ENCODE results near the gene TIRAP. TPM values are rescaled to one million over a fixed set of nuclear protein-coding genes. Genes with fewer than 3 reads are reported as not detected.

Gene TIRAP
- total RNA-seq, 1 donor from 2014 or later = 10.4 TPM

DNA sequence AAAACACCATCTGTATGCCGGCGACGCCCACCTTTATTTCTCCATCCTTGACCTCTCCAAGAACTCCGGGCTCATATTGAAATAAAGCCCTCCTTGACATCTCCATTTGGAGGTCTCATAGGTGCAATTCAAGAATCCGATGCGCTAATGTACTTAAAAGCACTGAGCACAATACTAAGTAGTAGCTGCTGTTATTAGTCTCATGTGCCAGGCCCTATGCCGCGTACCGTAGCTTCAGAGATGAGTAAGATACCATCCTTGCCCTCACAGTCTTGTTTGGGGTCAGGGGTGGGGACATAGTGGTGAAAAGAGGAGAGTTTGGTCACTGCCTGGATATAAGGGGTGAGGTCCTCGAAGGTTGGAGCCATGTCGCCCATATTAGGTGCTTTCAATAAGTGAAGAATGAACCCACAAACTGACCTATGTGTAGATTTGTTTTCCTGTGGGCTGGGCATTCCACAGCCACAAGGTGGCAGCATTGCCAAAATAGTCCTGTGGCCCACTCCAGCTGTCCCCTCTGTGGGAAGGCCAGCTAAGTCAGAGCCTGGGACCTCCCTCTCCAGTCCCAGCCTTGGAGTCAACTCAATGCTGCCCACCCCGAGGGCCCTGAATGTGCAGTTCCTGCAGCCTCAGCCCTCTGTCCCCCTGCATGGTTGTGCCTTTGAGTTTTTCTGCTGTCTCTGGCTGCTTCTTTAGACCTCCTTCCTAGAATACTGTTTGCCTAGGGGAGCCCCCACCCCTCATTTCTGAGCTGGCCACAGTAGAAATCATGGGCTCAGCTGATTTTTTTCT lies 27.5 kb downstream of the TIRAP start:
- Mint-ChIP-seq H3K9me3 (no peaks in the 10 kb centered on the region), H3K27me3 (no peaks in the 10 kb centered on the region), H3K4me3 (no peak overlapping the region), H3K4me1 (ENCODE audit: unreplicated experiment) (peaks cover 40% of the 10 kb centered on the region), H3K36me3 (peaks cover 18% of the 10 kb centered on the region), H3K27ac (no peak overlapping the region)
- TF ChIP-seq, protein P1, sequence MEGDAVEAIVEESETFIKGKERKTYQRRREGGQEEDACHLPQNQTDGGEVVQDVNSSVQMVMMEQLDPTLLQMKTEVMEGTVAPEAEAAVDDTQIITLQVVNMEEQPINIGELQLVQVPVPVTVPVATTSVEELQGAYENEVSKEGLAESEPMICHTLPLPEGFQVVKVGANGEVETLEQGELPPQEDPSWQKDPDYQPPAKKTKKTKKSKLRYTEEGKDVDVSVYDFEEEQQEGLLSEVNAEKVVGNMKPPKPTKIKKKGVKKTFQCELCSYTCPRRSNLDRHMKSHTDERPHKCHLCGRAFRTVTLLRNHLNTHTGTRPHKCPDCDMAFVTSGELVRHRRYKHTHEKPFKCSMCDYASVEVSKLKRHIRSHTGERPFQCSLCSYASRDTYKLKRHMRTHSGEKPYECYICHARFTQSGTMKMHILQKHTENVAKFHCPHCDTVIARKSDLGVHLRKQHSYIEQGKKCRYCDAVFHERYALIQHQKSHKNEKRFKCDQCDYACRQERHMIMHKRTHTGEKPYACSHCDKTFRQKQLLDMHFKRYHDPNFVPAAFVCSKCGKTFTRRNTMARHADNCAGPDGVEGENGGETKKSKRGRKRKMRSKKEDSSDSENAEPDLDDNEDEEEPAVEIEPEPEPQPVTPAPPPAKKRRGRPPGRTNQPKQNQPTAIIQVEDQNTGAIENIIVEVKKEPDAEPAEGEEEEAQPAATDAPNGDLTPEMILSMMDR (conservative IDR thresholded peaks at IDR 0.05) = peak; percentile 92
- DNase-seq (ENCODE audit: extremely low spot score, unreplicated experiment) = peak; percentile 81

DNA sequence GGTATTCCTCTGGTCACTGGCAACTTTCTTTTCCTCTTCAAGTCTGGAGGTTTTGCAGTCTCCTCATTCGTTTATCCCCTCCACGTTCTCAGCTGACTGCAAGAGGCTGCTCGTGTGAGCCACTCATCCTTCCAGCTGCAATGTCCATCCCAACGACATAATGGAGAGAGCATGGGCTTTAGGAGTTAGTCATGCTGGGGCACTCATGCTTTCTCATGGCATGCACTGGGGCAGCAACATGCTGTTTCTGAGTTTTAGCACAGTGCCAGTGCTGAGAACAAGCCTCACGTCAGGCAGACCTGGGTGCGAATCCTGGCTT lies 28.1 kb downstream of the TIRAP start:
- peaks cover 19% of the 10 kb centered on the region for H3K36me3 Mint-ChIP-seq
- peaks cover 37% of the 10 kb centered on the region for H3K4me1 Mint-ChIP-seq (ENCODE audit: unreplicated experiment)
- H3K9me3 Mint-ChIP-seq = peaks cover 1% of the 10 kb centered on the region
- no peak for DNase-seq (ENCODE audit: extremely low spot score, unreplicated experiment)
- H3K27ac Mint-ChIP-seq = no peak overlapping the region
- no peaks in the 10 kb centered on the region for H3K27me3 Mint-ChIP-seq
- TF ChIP-seq, protein P1 (conservative IDR thresholded peaks at IDR 0.05) = no peak
- no peak overlapping the region for H3K4me3 Mint-ChIP-seq

DNA sequence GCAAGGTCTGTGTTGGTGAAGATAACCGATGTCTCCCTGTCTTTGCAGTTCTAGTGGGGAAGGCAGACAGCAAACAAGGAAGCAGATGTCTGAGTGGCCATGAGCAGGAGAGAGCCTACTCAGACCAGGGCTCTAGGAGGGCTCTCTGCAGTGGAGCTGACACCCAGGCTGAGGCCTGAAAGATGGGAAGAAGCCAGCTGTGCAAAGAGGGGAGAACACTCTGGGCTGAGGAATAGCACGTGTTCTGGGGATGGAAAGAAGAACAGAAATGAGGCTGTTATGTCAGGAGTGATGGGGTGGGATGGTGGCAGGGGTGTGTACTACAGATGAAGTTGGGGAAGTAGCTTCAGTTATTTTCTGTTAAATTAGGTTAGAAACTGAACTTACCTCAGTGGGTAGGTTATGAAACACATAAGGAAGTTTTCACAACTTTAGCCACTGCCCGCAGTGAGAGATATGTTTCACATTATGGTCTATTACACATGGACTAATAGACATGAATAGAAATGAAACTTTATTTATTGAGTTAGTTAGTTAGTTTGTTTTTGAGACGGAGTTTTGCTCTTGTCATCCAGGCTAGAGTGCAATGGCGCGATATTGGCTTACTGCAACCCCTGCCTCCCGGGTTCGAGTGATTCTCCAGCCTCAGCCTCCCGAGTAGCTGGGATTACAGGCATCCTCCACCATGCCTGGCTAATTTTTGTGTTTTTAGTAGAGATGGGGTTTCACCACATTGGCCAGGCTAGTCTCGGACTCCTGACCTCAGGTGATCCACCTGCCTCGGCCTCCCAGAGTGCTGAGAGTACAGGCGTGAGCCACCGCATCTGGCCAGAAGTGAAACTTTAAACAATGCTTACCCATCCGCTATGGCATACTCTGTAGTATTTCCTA lies 28.8 kb downstream of the TIRAP start:
- TF ChIP-seq, protein P1 (conservative IDR thresholded peaks at IDR 0.05) = no peak
- H3K4me1 Mint-ChIP-seq (ENCODE audit: unreplicated experiment) = peaks cover 40% of the 10 kb centered on the region
- H3K36me3 Mint-ChIP-seq = peaks cover 24% of the 10 kb centered on the region
- DNase-seq (ENCODE audit: extremely low spot score, unreplicated experiment) = no peak
- no peaks in the 10 kb centered on the region for H3K27me3 Mint-ChIP-seq
- H3K4me3 Mint-ChIP-seq = no peak overlapping the region
- H3K9me3 Mint-ChIP-seq = peaks cover 7% of the 10 kb centered on the region
- no peak overlapping the region for H3K27ac Mint-ChIP-seq

DNA sequence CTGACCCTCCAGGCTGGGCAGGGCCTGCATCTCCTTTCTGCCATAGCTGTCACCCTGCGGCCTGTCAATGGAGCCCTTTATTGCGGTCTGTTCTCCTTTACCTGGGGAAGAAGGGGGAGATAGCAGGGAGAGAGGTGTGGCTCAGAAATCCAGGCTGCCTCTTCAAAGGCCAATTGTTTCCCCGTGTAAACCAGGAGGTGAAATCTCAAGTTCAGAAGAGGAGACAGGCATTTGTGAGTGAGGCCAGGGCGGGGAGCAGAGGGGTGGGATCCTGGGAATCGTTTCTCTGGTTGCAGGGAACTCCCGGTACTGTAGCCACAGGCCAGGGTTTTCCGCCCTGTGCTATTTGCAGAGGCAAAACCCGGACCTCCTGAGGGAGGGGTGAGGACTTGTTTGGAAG lies 30.1 kb downstream of the TIRAP start:
- Mint-ChIP-seq H3K4me3 (no peak overlapping the region), H3K27ac (no peak overlapping the region), H3K9me3 (peaks cover 7% of the 10 kb centered on the region), H3K36me3 (peaks cover 26% of the 10 kb centered on the region), H3K4me1 (ENCODE audit: unreplicated experiment) (peaks cover 41% of the 10 kb centered on the region), H3K27me3 (no peaks in the 10 kb centered on the region)
- TF ChIP-seq, protein P1 (conservative IDR thresholded peaks at IDR 0.05) = no peak
- DNase-seq (ENCODE audit: extremely low spot score, unreplicated experiment) = no peak

DNA sequence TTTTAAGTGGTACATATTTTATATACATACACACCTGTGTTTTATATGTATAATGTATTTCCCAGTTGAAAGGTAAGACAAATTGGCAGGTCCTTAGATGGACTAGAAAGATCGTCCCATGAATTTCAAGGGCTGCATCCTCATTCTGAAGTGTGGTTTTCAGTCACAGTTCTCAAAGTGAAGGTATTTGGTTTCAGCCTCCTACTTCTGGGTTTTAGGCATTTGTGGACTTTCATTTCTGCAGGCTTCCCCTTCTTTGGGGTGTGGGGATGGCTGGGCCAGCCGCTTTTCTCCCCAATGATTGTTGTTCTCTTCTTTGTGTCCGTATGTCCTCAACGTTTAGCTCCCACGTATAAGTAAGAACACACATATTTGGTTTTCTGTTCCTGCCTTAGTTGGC lies 30.9 kb downstream of the TIRAP start:
- Mint-ChIP-seq H3K4me1 (ENCODE audit: unreplicated experiment) (peaks cover 45% of the 10 kb centered on the region), H3K27me3 (no peaks in the 10 kb centered on the region), H3K4me3 (no peak overlapping the region), H3K36me3 (peaks cover 26% of the 10 kb centered on the region), H3K9me3 (peaks cover 7% of the 10 kb centered on the region), H3K27ac (no peak overlapping the region)
- TF ChIP-seq, protein P1 (conservative IDR thresholded peaks at IDR 0.05) = no peak
- DNase-seq (ENCODE audit: extremely low spot score, unreplicated experiment) = no peak
